ENCODE measurements around the gene GALNT13. TPM values are rescaled to one million over a fixed set of nuclear protein-coding genes. Genes with fewer than 3 reads are reported as not detected.

The GALNT13 gene
- total RNA-seq, 1 experiment from 2014 or later = not detected

DNA sequence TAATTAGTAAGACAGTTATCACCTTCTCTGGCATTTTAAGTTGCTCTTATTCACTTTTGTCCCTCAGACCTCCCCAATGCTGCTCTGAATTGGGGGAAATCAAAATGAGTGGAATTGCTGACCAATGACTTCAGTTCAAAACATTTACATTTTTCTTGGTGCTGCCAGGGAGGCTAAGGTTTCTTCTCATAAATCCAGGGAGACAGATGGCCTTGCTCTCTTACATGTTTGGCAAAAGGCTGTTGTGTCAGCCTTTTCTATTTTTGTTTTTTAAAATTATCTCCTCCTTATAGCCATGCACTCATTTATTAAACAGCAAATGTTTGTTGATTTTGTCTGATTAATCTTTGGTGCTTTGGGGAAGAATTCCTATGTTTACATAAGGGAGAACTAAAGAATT is 82.0 kb downstream of the GALNT13 start:
- H3K9me3 Mint-ChIP-seq (ENCODE audit: unreplicated experiment) = no peaks in the 10 kb centered on the region
- TF ChIP-seq, protein P1, sequence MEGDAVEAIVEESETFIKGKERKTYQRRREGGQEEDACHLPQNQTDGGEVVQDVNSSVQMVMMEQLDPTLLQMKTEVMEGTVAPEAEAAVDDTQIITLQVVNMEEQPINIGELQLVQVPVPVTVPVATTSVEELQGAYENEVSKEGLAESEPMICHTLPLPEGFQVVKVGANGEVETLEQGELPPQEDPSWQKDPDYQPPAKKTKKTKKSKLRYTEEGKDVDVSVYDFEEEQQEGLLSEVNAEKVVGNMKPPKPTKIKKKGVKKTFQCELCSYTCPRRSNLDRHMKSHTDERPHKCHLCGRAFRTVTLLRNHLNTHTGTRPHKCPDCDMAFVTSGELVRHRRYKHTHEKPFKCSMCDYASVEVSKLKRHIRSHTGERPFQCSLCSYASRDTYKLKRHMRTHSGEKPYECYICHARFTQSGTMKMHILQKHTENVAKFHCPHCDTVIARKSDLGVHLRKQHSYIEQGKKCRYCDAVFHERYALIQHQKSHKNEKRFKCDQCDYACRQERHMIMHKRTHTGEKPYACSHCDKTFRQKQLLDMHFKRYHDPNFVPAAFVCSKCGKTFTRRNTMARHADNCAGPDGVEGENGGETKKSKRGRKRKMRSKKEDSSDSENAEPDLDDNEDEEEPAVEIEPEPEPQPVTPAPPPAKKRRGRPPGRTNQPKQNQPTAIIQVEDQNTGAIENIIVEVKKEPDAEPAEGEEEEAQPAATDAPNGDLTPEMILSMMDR (IDR thresholded peaks at IDR 0.05; ENCODE audit: insufficient read depth in 1 of 2, low read depth in 1 of 2, low read length in 1 of 2, severe bottlenecking in 1 of 2, unreplicated experiment in 1 of 2) = no peak
- Histone ChIP-seq H3K4me1 (no peaks in the 10 kb centered on the region), H3K36me3 (ENCODE audit: control insufficient read depth, insufficient read depth, low read length) (no peaks in the 10 kb centered on the region), H3K9me3 (no peaks in the 10 kb centered on the region), H3K4me3 (ENCODE audit: low read depth, low read length) (no peak overlapping the region), H3K27me3 (replicated peaks; ENCODE audit: control insufficient read depth, insufficient read depth, low read length) (no peaks in the 10 kb centered on the region)
- H3K27ac Mint-ChIP-seq (ENCODE audit: unreplicated experiment) = no peak overlapping the region
- H3K4me3 Mint-ChIP-seq (ENCODE audit: unreplicated experiment) = no peak overlapping the region
- POLR2A ChIA-PET = no interaction called here
- H3K27me3 Mint-ChIP-seq (ENCODE audit: insufficient read depth, unreplicated experiment) = no peaks in the 10 kb centered on the region
- no peaks in the 10 kb centered on the region for H3K4me1 Mint-ChIP-seq (ENCODE audit: low read depth, unreplicated experiment)
- DNase-seq = no peak
- no peaks in the 10 kb centered on the region for H3K36me3 Mint-ChIP-seq (ENCODE audit: insufficient read depth, unreplicated experiment)
- CTCF ChIA-PET = no interaction called here
- no TSS peak for BruUV-seq (replicated peaks)
- intact Hi-C loops (cut with micrococcal nuclease; ENCODE audit: unreplicated experiment) = no loop called here

DNA sequence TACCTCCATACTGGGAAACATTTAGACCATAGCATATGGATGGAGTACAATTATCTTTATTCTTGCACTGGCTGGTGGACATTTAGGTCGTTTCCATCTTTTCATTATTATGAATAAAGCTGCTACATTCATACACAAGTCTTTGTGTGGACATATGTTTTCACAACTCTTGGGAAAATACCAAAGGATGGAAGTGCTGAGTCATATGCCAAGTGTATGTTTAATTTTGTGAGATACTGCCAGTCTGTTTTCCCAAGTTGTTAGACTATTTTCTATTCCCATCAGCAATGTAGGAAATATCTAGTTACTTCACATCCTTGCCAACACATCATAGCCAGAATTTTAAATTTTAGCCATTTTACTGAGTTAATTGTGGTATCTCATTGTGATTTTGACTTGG is 91.5 kb downstream of the GALNT13 start:
- H3K4me1 ChIP-seq = no peaks in the 10 kb centered on the region
- intact Hi-C loops (cut with micrococcal nuclease; ENCODE audit: unreplicated experiment) = no loop called here
- Mint-ChIP-seq H3K9me3 (ENCODE audit: unreplicated experiment) (no peaks in the 10 kb centered on the region), H3K4me3 (ENCODE audit: unreplicated experiment) (no peak overlapping the region), H3K27ac (ENCODE audit: unreplicated experiment) (no peak overlapping the region), H3K27me3 (ENCODE audit: insufficient read depth, unreplicated experiment) (no peaks in the 10 kb centered on the region), H3K36me3 (ENCODE audit: insufficient read depth, unreplicated experiment) (no peaks in the 10 kb centered on the region), H3K4me1 (ENCODE audit: low read depth, unreplicated experiment) (no peaks in the 10 kb centered on the region)
- no peaks in the 10 kb centered on the region for H3K36me3 ChIP-seq (ENCODE audit: control insufficient read depth, insufficient read depth, low read length)
- H3K4me3 ChIP-seq (ENCODE audit: low read depth, low read length) = no peak overlapping the region
- no TSS peak for BruUV-seq (replicated peaks)
- no peaks in the 10 kb centered on the region for H3K9me3 ChIP-seq
- TF ChIP-seq, protein P1 (IDR thresholded peaks at IDR 0.05; ENCODE audit: insufficient read depth in 1 of 2, low read depth in 1 of 2, low read length in 1 of 2, severe bottlenecking in 1 of 2, unreplicated experiment in 1 of 2) = no peak
- ChIA-PET CTCF (no interaction called here), POLR2A (no interaction called here)
- no peak for DNase-seq
- no peaks in the 10 kb centered on the region for H3K27me3 ChIP-seq (replicated peaks; ENCODE audit: control insufficient read depth, insufficient read depth, low read length)

DNA sequence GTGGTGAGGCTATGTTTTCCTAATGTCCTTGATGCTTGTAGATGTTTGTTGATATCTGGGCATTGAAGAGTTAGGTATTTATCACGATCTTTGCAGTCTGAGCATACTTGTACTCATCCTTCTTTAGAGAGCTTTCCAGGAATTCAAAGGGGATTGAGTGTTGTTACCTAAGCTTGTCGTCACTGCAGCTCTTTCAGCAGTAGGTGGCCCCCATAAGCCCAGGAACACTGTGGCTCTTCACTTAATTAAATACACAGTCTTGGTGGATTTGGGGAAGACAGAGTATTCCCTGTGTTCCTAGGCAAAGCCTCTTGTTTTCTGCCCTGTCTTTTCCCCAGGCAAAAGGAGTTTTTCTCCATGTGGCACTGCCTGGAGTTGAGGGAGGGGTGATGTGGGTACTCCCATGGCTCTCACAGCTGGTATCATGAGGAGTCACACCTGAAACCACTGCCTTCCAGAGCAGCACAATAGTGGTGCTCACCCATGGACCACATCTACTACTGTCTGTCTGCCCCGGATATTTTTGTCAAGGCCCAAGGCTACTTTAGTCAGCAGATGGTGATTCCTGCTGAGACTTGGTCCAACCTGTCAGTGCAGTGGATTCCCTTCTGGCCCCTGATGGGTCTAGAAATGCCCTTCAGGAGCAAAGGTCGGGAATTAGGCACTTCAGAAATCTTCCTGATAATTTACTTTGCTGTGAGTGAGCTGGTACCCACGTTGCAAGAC is 95.7 kb downstream of the GALNT13 start:
- Mint-ChIP-seq H3K4me3 (ENCODE audit: unreplicated experiment) (no peak overlapping the region), H3K27ac (ENCODE audit: unreplicated experiment) (no peak overlapping the region), H3K4me1 (ENCODE audit: low read depth, unreplicated experiment) (no peaks in the 10 kb centered on the region), H3K27me3 (ENCODE audit: insufficient read depth, unreplicated experiment) (no peaks in the 10 kb centered on the region), H3K36me3 (ENCODE audit: insufficient read depth, unreplicated experiment) (no peaks in the 10 kb centered on the region), H3K9me3 (ENCODE audit: unreplicated experiment) (no peaks in the 10 kb centered on the region)
- H3K4me3 ChIP-seq (ENCODE audit: low read depth, low read length) = no peak overlapping the region
- no peak for DNase-seq
- POLR2A ChIA-PET = no interaction called here
- CTCF ChIA-PET = no interaction called here
- no peaks in the 10 kb centered on the region for H3K36me3 ChIP-seq (ENCODE audit: control insufficient read depth, insufficient read depth, low read length)
- H3K27me3 ChIP-seq (replicated peaks; ENCODE audit: control insufficient read depth, insufficient read depth, low read length) = no peaks in the 10 kb centered on the region
- no peaks in the 10 kb centered on the region for H3K9me3 ChIP-seq
- intact Hi-C loops (cut with micrococcal nuclease; ENCODE audit: unreplicated experiment) = loop anchor here (1.0 kb wide), 1 partner anchor 408 kb away; no protein-coding TSS in a partner anchor
- no TSS peak for BruUV-seq (replicated peaks)
- TF ChIP-seq, protein P1 (IDR thresholded peaks at IDR 0.05; ENCODE audit: insufficient read depth in 1 of 2, low read depth in 1 of 2, low read length in 1 of 2, severe bottlenecking in 1 of 2, unreplicated experiment in 1 of 2) = no peak
- H3K4me1 ChIP-seq = no peaks in the 10 kb centered on the region

All from Caco-2 (cell line).